PC-9 (cell line): ENCODE data around the gene ARHGEF7. TPM values are rescaled to one million over a fixed set of nuclear protein-coding genes. Genes with fewer than 3 reads are reported as not detected.

Source experiments
- BruUV-seq: library from RNA; stranded (reverse); fragments of 400-500 nt; replicated peaks from 2 replicates; lab custom pipeline; 2021; lab: Mats Ljungman, UMichigan
- CTCF ChIA-PET: fragments of 300-600 bp; sonication (Branson Sonifier 250); formaldehyde crosslinking; loops from one replicate; lab custom pipeline; 2022; ENCODE audit warnings: antibody characterized with exemption; lab: Charles Lee
- POLR2A ChIA-PET: fragments of 300-600 bp; sonication (Branson Sonifier 250); formaldehyde crosslinking; loops from one replicate; lab custom pipeline; 2022; ENCODE audit warnings: antibody characterized with exemption; ENCODE audit not compliant: unreplicated experiment; lab: Charles Lee
- DNase-seq, 2 experiments: peaks; one replicate each; pipeline versions ENCODE4 v3.0.0 to v3.0.0-alpha.2; 2015 to 2022; ENCODE audit warnings: mixed read lengths in 1 of 2
- H2AFZ ChIP-seq: fragments of 200-600 bp; sonication (generic); 2 replicates; pipeline ENCODE4 v1.8.1; 2017; ENCODE audit warnings: antibody characterized with exemption
- H3F3A ChIP-seq: fragments of 200-600 bp; sonication (generic); 2 replicates; pipeline ENCODE4 v1.8.1; 2017; ENCODE audit warnings: antibody characterized with exemption, mild to moderate bottlenecking, low read depth; ENCODE audit not compliant: insufficient read depth
- H3K27ac ChIP-seq: fragments of 200-600 bp; sonication (generic); 2 replicates; pipeline ENCODE4 v1.6.1; 2016; ENCODE audit warnings: mixed run types
- H3K27me3 ChIP-seq: fragments of 200-600 bp; sonication (generic); 2 replicates; pipeline ENCODE4 v1.6.1; 2016; ENCODE audit warnings: low read depth, mixed run types; ENCODE audit not compliant: insufficient read depth
- H3K36me3 ChIP-seq: fragments of 200-600 bp; sonication (generic); 2 replicates; pipeline ENCODE4 v1.6.1; 2016; ENCODE audit warnings: low read depth, mixed run types
- H3K4me1 ChIP-seq: fragments of 200-600 bp; sonication (generic); replicated peaks from 2 replicates; pipeline ENCODE4 v1.6.1; 2016; ENCODE audit warnings: mixed run types; ENCODE audit not compliant: insufficient read depth
- H3K4me2 ChIP-seq: fragments of 200-600 bp; sonication (generic); 2 replicates; pipeline ENCODE4 v1.6.1; 2017; ENCODE audit warnings: mixed run types
- H3K4me3 ChIP-seq: fragments of 200-600 bp; sonication (generic); 2 replicates; pipeline ENCODE4 v1.6.1; 2016; ENCODE audit warnings: mixed run types
- H3K79me2 ChIP-seq: fragments of 200-600 bp; sonication (generic); 2 replicates; pipeline ENCODE4 v1.6.1; 2017; ENCODE audit warnings: low read depth, mixed run types
- H3K9me2 ChIP-seq: fragments of 200-600 bp; sonication (generic); 2 replicates; pipeline ENCODE4 v1.8.1; 2017; ENCODE audit warnings: mild to moderate bottlenecking; ENCODE audit not compliant: insufficient read depth
- H3K9me3 ChIP-seq: fragments of 200-600 bp; sonication (generic); 2 replicates; pipeline ENCODE4 v1.8.1; 2016; ENCODE audit warnings: low read depth; ENCODE audit not compliant: insufficient read depth
- H4K20me1 ChIP-seq: fragments of 200-600 bp; sonication (generic); 2 replicates; pipeline ENCODE4 v1.8.1; 2017; ENCODE audit not compliant: insufficient read depth
- EZH2 ChIP-seq: fragments of 200-600 bp; sonication (generic); IDR thresholded peaks from 2 replicates; pipeline ENCODE4 v1.8.0; 2017; ENCODE audit warnings: antibody characterized with exemption, low read depth
- intact Hi-C: fragments of 100-400 bp; cut with micrococcal nuclease; formaldehyde crosslinking; loops from one replicate; pipeline ENCODE4 v1.10.0; 2022; ENCODE audit not compliant: unreplicated experiment
- total RNA-seq: library from RNA; stranded (reverse); gene quantifications from 2 replicates; pipeline ENCODE4 v1.2.3, GENCODE V29; 2021
- TF ChIP-seq, protein P1 (sequence below): fragments of 200-600 bp; sonication (generic); conservative IDR thresholded peaks from 2 replicates; pipeline ENCODE4 v1.6.1; 2017; ENCODE audit warnings: mixed run types, antibody characterized with exemption, mild to moderate bottlenecking, moderate library complexity

Gene ARHGEF7
- total RNA-seq, 1 experiment from 2014 or later = 37.0 TPM

DNA sequence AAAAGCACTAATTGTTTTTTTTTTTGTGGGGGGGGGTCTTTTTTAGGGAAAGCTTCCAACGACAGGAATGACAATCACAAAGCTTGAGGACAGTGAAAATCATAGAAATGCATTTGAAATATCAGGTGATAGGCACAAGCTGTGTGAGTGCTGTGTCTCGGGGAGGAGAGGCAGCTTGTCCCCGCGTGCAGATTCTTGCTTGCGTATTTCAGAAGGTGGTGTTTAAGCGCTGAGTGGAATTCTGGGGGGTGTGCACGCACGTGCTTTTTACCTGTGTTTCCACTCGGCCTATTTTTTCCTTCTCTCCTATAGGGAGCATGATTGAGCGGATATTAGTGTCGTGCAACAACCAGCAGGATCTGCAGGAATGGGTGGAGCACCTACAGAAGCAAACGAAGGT is 165.1 kb downstream of the ARHGEF7 start:
- Histone ChIP-seq H4K20me1 (no peaks in the 10 kb centered on the region), H3F3A (no peaks in the 10 kb centered on the region), H3K79me2 (no peaks in the 10 kb centered on the region), H3K4me2 (no peak overlapping the region), H3K27me3 (no peaks in the 10 kb centered on the region), H2AFZ (no peak overlapping the region), H3K9me2 (no peaks in the 10 kb centered on the region), H3K36me3 (peaks cover 12% of the 10 kb centered on the region; the same call in 1 of the 2 replicates), H3K9me3 (no peaks in the 10 kb centered on the region), H3K4me1 (no peaks in the 10 kb centered on the region), H3K4me3 (no peak overlapping the region), H3K27ac (no peak overlapping the region)
- intact Hi-C loops = no loop called here
- ChIA-PET CTCF (interaction anchor here (0.6 kb wide), 1 partner anchor 11 kb away, joined by 5 read pairs; no protein-coding TSS in a partner anchor), POLR2A (no interaction called here)
- DNase-seq = no peak
- no peak for TF ChIP-seq EZH2
- TF ChIP-seq, protein P1, sequence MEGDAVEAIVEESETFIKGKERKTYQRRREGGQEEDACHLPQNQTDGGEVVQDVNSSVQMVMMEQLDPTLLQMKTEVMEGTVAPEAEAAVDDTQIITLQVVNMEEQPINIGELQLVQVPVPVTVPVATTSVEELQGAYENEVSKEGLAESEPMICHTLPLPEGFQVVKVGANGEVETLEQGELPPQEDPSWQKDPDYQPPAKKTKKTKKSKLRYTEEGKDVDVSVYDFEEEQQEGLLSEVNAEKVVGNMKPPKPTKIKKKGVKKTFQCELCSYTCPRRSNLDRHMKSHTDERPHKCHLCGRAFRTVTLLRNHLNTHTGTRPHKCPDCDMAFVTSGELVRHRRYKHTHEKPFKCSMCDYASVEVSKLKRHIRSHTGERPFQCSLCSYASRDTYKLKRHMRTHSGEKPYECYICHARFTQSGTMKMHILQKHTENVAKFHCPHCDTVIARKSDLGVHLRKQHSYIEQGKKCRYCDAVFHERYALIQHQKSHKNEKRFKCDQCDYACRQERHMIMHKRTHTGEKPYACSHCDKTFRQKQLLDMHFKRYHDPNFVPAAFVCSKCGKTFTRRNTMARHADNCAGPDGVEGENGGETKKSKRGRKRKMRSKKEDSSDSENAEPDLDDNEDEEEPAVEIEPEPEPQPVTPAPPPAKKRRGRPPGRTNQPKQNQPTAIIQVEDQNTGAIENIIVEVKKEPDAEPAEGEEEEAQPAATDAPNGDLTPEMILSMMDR = no peak
- no TSS peak for BruUV-seq

DNA sequence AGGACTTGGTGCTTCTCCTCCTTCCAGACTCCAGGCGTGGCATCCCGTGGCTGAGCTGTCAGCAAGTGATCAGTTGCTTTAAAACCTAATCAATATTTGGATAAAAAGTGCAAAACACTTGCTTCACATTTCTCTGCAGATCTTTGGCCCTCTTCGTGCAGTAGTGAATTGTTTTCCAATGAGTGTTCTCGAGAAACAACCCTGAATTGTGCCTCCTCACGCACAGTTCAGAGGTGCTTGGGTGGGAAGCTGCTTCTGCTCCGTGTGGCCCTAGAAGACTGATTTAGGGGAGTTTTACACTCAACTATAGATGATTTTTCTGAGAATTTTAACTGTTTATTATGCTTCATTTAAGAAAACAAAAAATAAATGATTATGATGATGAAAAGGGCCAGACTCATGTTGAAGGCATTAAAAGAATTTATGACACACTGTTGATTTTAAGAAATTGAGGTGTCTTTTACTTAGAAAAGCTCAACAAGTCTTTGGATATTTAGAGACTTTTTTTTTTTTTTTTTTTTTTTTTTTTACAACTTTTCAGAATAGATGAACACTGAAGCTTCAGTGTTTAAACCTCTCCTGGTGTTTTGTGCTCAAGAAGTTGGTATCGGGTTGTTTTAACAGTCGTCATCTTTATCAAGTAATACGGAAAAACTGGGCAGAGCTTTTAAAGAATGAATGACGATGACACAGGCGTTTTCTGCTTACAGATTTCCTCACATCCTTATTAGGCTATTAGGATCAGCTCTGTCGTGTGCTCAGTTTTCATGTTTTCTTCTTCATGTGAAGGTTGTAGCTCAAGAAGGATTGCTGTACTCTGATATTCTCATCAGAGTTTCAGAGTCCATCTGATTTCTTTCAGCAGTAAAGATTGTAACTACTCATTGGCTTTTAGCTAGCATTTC is 165.8 kb downstream of the ARHGEF7 start:
- no TSS peak for BruUV-seq
- ChIA-PET POLR2A (no interaction called here), CTCF (interaction anchor here (0.5 to 0.6 kb wide), 2 partner anchors 10 to 224 kb away, joined by 3 to 5 read pairs; no protein-coding TSS in a partner anchor)
- Histone ChIP-seq H3K9me3 (no peaks in the 10 kb centered on the region), H3K9me2 (no peaks in the 10 kb centered on the region), H3K27me3 (no peaks in the 10 kb centered on the region), H3F3A (no peaks in the 10 kb centered on the region), H3K79me2 (no peaks in the 10 kb centered on the region), H3K27ac (no peak overlapping the region), H4K20me1 (no peaks in the 10 kb centered on the region), H3K4me1 (no peaks in the 10 kb centered on the region), H3K4me3 (no peak overlapping the region), H3K36me3 (peaks cover 9% of the 10 kb centered on the region; the same call in 1 of the 2 replicates), H3K4me2 (no peak overlapping the region), H2AFZ (no peak overlapping the region)
- TF ChIP-seq, protein P1 = no peak
- intact Hi-C loops = no loop called here
- DNase-seq = no peak

DNA sequence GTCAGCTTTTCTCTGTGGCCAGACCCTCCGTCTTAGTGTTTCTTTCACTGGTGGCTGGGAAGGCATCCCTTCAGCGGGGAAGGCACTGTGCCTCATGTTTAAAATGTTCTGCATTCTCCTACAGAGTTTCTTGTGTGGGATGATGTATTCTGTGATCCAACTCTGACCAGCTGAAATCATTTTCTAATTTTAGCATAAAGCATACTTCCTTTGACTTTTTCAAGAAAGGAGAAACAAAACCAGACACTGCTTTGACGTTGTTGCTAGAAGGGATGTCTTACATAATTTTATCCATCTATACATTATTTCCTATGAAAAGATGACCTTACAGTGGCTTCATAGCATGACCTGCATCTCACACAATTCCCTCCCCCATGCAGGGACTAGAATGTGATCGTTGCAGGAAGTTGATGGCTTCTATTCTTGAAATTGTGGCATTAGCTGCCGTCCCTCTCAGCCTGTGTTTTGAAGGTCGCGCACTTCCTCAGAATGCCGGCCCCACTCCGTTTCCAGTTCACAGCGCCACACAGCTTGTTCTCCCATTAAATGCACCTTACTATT is 166.7 kb downstream of the ARHGEF7 start:
- Histone ChIP-seq H3K27me3 (no peaks in the 10 kb centered on the region), H2AFZ (no peak overlapping the region), H3K79me2 (no peaks in the 10 kb centered on the region), H3K9me2 (no peaks in the 10 kb centered on the region), H3K4me3 (no peak overlapping the region), H3K36me3 (0 out of 2 replicates have a peak, but pooled peaks cover 4% of the 10 kb centered on the region), H3K4me2 (no peak overlapping the region), H3K9me3 (no peaks in the 10 kb centered on the region), H4K20me1 (no peaks in the 10 kb centered on the region), H3K27ac (no peak overlapping the region), H3F3A (no peaks in the 10 kb centered on the region), H3K4me1 (no peaks in the 10 kb centered on the region)
- DNase-seq = no peak
- POLR2A ChIA-PET = no interaction called here
- no TSS peak for BruUV-seq
- intact Hi-C loops = no loop called here
- CTCF ChIA-PET = no interaction called here
- TF ChIP-seq, protein P1 = no peak
